Measurements from ENCODE around the gene LCE5A. TPM values are rescaled to one million over a fixed set of nuclear protein-coding genes. Genes with fewer than 3 reads are reported as not detected.

Gene LCE5A
- total RNA-seq, 1 experiment from 2014 or later = not detected

GRCh38 chr1:152517237-152517811 lies 6.7 kb downstream of the LCE5A start:
- Histone ChIP-seq H3K79me2 (ENCODE audit: insufficient read depth, low read length) (no peaks in the 10 kb centered on the region), H3K9me3 (ENCODE audit: control insufficient read depth in 1 of 2, insufficient read depth in 1 of 2, low read depth in 1 of 2, low read length in 2 of 2) (no peaks in the 10 kb centered on the region), H4K20me1 (ENCODE audit: insufficient read depth) (no peaks in the 10 kb centered on the region), H3K9ac (ENCODE audit: low read length) (no peak overlapping the region), H2AFZ (ENCODE audit: low read depth, low read length, poor library complexity, severe bottlenecking) (peak overlapping the region; percentile 79), H3K4me3 (replicated peaks in 1 of 2; ENCODE audit: low read depth in 1 of 2, low read length in 2 of 2) (peak overlapping the region in 1 of 2 experiments; percentile 20; a peak in 1 of 4 replicates), H3K4me2 (ENCODE audit: low read length) (peak overlapping the region; percentile 46), H3K9me2 (ENCODE audit: insufficient read depth) (no peaks in the 10 kb centered on the region), H3K36me3 (ENCODE audit: control insufficient read depth in 1 of 2, insufficient read depth in 2 of 2, low read length in 2 of 2) (no peaks in the 10 kb centered on the region), H3K27me3 (ENCODE audit: insufficient read depth, low read length) (peaks cover 14% of the 10 kb centered on the region; the same call in 1 of the 2 replicates), H3K27ac (ENCODE audit: low read depth, low read length) (no peak overlapping the region), H3K4me1 (ENCODE audit: control insufficient read depth in 1 of 2, insufficient read depth in 2 of 2, low read length in 2 of 2) (peaks cover 0 to 15% of the 10 kb centered on the region in 2 experiments; a peak in 2 of 4 replicates)
- ChIA-PET CTCF (interaction anchor here (0.8 kb wide), 1 partner anchor 26 kb away, joined by 3 read pairs; no protein-coding TSS in a partner anchor), RAD21 (ENCODE audit: low non-redundant PET in 1 of 2, low total read pairs in 2 of 2, uncharacterized antibody in 2 of 2, unreplicated experiment in 2 of 2) (no interaction called here), POLR2A (no interaction called here)
- intact Hi-C loops (cut with micrococcal nuclease) = no loop called here
- no peak for TF ChIP-seq SRF (IDR thresholded peaks at IDR 0.05; ENCODE audit: low read depth)
- TF ChIP-seq CBX3 (IDR thresholded peaks at IDR 0.05; ENCODE audit: low read depth) = no peak
- peak; percentile 50; the same call in 1 of the 2 replicates for TF ChIP-seq SP1 (IDR thresholded peaks at IDR 0.05; ENCODE audit: low read depth)
- no peak for TF ChIP-seq TCF7L2 (IDR thresholded peaks at IDR 0.05; ENCODE audit: borderline replicate concordance, extremely low read depth, insufficient read depth, insufficient read length)
- 0 out of 2 replicates have a peak, but pooled peaks have one; percentile 13 for TF ChIP-seq JUND (IDR thresholded peaks at IDR 0.05)
- no peak for TF ChIP-seq POLR2A (IDR thresholded peaks at IDR 0.05; ENCODE audit: borderline replicate concordance, extremely low read depth, insufficient read depth, insufficient read length)
- TF ChIP-seq SIN3A (IDR thresholded peaks at IDR 0.05; ENCODE audit: low read depth) = no peak
- TF ChIP-seq MAX (IDR thresholded peaks at IDR 0.05) = no peak
- no peak for TF ChIP-seq EGR1 (IDR thresholded peaks at IDR 0.05; ENCODE audit: low read depth)
- no peak for TF ChIP-seq CEBPB (IDR thresholded peaks at IDR 0.05; ENCODE audit: low read depth)
- no TSS peak for BruUV-seq (replicated peaks)
- ATAC-seq = peak; percentile 66
- DNase-seq (ENCODE audit: low read depth, low spot score) = peak; percentile 6

GRCh38 chr1:152519851-152520250 lies 9.2 kb downstream of the LCE5A start:
- H3K27me3 ChIP-seq (ENCODE audit: insufficient read depth, low read length) = peaks cover 10% of the 10 kb centered on the region; the same call in 1 of the 2 replicates
- CTCF ChIA-PET = no interaction called here
- ATAC-seq = no peak
- intact Hi-C loops (cut with micrococcal nuclease) = no loop called here
- H4K20me1 ChIP-seq (ENCODE audit: insufficient read depth) = no peaks in the 10 kb centered on the region
- BruUV-seq (replicated peaks) = no TSS peak
- H3K4me2 ChIP-seq (ENCODE audit: low read length) = no peak overlapping the region
- no peak overlapping the region for H2AFZ ChIP-seq (ENCODE audit: low read depth, low read length, poor library complexity, severe bottlenecking)
- H3K4me1 ChIP-seq (ENCODE audit: control insufficient read depth in 1 of 2, insufficient read depth in 2 of 2, low read length in 2 of 2) = peaks cover 0 to 15% of the 10 kb centered on the region in 2 experiments; a peak in 2 of 4 replicates
- no peak for DNase-seq (ENCODE audit: low read depth, low spot score)
- no peak overlapping the region for H3K9ac ChIP-seq (ENCODE audit: low read length)
- no peaks in the 10 kb centered on the region for H3K9me2 ChIP-seq (ENCODE audit: insufficient read depth)
- POLR2A ChIA-PET = no interaction called here
- no peak overlapping the region for H3K27ac ChIP-seq (ENCODE audit: low read depth, low read length)
- RAD21 ChIA-PET (ENCODE audit: low non-redundant PET in 1 of 2, low total read pairs in 2 of 2, uncharacterized antibody in 2 of 2, unreplicated experiment in 2 of 2) = no interaction called here
- H3K4me3 ChIP-seq (replicated peaks in 1 of 2; ENCODE audit: low read depth in 1 of 2, low read length in 2 of 2) = no peak overlapping the region
- no peaks in the 10 kb centered on the region for H3K36me3 ChIP-seq (ENCODE audit: control insufficient read depth in 1 of 2, insufficient read depth in 2 of 2, low read length in 2 of 2)
- no peak for TF ChIP-seq TCF7L2 (IDR thresholded peaks at IDR 0.05; ENCODE audit: borderline replicate concordance, extremely low read depth, insufficient read depth, insufficient read length)
- TF ChIP-seq POLR2A (IDR thresholded peaks at IDR 0.05; ENCODE audit: borderline replicate concordance, extremely low read depth, insufficient read depth, insufficient read length) = no peak
- TF ChIP-seq, protein P1, sequence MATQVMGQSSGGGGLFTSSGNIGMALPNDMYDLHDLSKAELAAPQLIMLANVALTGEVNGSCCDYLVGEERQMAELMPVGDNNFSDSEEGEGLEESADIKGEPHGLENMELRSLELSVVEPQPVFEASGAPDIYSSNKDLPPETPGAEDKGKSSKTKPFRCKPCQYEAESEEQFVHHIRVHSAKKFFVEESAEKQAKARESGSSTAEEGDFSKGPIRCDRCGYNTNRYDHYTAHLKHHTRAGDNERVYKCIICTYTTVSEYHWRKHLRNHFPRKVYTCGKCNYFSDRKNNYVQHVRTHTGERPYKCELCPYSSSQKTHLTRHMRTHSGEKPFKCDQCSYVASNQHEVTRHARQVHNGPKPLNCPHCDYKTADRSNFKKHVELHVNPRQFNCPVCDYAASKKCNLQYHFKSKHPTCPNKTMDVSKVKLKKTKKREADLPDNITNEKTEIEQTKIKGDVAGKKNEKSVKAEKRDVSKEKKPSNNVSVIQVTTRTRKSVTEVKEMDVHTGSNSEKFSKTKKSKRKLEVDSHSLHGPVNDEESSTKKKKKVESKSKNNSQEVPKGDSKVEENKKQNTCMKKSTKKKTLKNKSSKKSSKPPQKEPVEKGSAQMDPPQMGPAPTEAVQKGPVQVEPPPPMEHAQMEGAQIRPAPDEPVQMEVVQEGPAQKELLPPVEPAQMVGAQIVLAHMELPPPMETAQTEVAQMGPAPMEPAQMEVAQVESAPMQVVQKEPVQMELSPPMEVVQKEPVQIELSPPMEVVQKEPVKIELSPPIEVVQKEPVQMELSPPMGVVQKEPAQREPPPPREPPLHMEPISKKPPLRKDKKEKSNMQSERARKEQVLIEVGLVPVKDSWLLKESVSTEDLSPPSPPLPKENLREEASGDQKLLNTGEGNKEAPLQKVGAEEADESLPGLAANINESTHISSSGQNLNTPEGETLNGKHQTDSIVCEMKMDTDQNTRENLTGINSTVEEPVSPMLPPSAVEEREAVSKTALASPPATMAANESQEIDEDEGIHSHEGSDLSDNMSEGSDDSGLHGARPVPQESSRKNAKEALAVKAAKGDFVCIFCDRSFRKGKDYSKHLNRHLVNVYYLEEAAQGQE (IDR thresholded peaks at IDR 0.05; ENCODE audit: low read depth) = no peak
- no peak for TF ChIP-seq MAX (IDR thresholded peaks at IDR 0.05)
- no peak for TF ChIP-seq EZH2 (IDR thresholded peaks at IDR 0.05)
- TF ChIP-seq JUND (IDR thresholded peaks at IDR 0.05) = no peak
- no peak for TF ChIP-seq POLR2AphosphoS5 (IDR thresholded peaks at IDR 0.05; ENCODE audit: low read depth, low read length)
- no peak for TF ChIP-seq RAD21 (IDR thresholded peaks at IDR 0.05; ENCODE audit: low read depth)
- no peak for TF ChIP-seq YY1 (IDR thresholded peaks at IDR 0.05; ENCODE audit: extremely low read depth, insufficient replicate concordance, low read depth, low read length)
- TF ChIP-seq ZFX (IDR thresholded peaks at IDR 0.05) = no peak
- TF ChIP-seq ELF1 (IDR thresholded peaks at IDR 0.05; ENCODE audit: borderline replicate concordance, low read depth) = no peak
- no peak for TF ChIP-seq SP1 (IDR thresholded peaks at IDR 0.05; ENCODE audit: low read depth)
- no peaks in the 10 kb centered on the region for H3K9me3 ChIP-seq (ENCODE audit: control insufficient read depth in 1 of 2, insufficient read depth in 1 of 2, low read depth in 1 of 2, low read length in 2 of 2)
- no peaks in the 10 kb centered on the region for H3K79me2 ChIP-seq (ENCODE audit: insufficient read depth, low read length)
